ENCODE results near the gene PAPSS2.

GRCh38 chr10:87695074-87695473 lies 35.4 kb downstream of the PAPSS2 start:
- TF ChIP-seq CTCF (IDR thresholded peaks at IDR 0.05) (no peak), POLR2A (IDR thresholded peaks at IDR 0.05) (no peak)
